Endothelial cell (in vitro differentiated cells): Measurements from ENCODE around the gene VCX2. TPM values are rescaled to one million over a fixed set of nuclear protein-coding genes. Genes with fewer than 3 reads are reported as not detected.

Experiments used
- DNase-seq: peaks from one replicate; pipeline ENCODE4 v3.0.0; 2021; ENCODE audit warnings: low spot score
- H3K27ac Mint-ChIP-seq: one replicate; pipeline ENCODE4 v1.8.0; 2021; ENCODE audit warnings: mixed read lengths, inconsistent platforms; ENCODE audit not compliant: unreplicated experiment
- H3K27me3 Mint-ChIP-seq: one replicate; pipeline ENCODE4 v1.8.0; 2021; ENCODE audit warnings: mild to moderate bottlenecking, moderate library complexity, mixed read lengths, inconsistent platforms; ENCODE audit not compliant: unreplicated experiment
- H3K36me3 Mint-ChIP-seq: one replicate; pipeline ENCODE4 v1.8.0; 2021; ENCODE audit warnings: mild to moderate bottlenecking, low read depth, mixed read lengths, inconsistent platforms; ENCODE audit not compliant: unreplicated experiment
- H3K4me1 Mint-ChIP-seq: one replicate; pipeline ENCODE4 v1.8.0; 2021; ENCODE audit warnings: mild to moderate bottlenecking, mixed read lengths, inconsistent platforms; ENCODE audit not compliant: unreplicated experiment
- H3K4me3 Mint-ChIP-seq: one replicate; pipeline ENCODE4 v1.8.0; 2021; ENCODE audit warnings: mild to moderate bottlenecking, mixed read lengths, inconsistent platforms; ENCODE audit not compliant: unreplicated experiment
- H3K9me3 Mint-ChIP-seq: one replicate; pipeline ENCODE4 v1.8.0; 2021; ENCODE audit warnings: mixed read lengths, inconsistent platforms; ENCODE audit not compliant: unreplicated experiment
- total RNA-seq: library from RNA; stranded (reverse); fragmentation: NEBNext Ultra II Directional; extraction: Animal tissue kit (Norgen Biotek cat#: 25700); gene quantifications from one replicate; pipeline ENCODE4 v1.2.1, GENCODE V29; 2021; ENCODE audit not compliant: unreplicated experiment
- TF ChIP-seq, protein P1 (sequence below): fragments of 200-600 bp; sonication (generic); IDR thresholded peaks from one replicate; pipeline ENCODE4 v1.5.0; 2021; ENCODE audit warnings: antibody characterized with exemption; ENCODE audit not compliant: unreplicated experiment

The VCX2 gene
- total RNA-seq, 1 donor from 2014 or later = not detected

DNA sequence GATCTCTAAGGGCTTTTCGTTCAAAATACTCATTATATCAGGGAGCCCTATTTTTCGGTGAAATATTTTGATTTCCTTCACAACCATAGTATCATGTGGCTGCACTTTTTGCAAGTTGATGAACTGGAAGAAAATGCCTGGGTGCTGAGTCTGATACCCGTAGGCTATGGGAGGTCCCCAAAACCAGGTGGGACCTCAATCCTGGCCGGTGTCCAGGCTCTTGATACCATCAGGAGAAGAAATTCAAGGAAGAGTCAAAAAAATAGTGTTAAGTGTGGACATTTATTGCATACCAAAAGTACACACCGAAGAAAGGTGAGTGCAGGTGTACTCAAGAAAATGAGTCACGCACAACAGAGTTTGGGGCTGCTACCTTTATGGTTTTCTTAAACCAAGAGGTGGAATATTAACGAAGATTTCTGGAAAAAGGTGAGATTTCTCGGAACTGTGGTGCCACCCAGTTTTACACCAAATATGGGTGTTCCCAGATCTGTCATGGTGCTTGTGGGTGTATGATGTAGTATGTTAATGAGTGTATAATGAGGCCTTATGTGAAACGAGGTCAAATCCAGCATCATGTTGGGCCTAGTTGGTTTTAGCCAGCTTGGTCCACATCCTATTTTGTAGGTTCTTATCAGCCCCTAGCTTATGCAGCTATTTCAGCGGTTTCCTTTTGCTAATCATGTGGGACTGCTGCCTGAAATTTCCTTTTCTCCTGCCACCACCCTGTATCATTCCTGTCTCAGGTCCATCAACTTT, 29.9 kb downstream of the VCX2 start:
- Mint-ChIP-seq H3K4me1 (no peaks in the 10 kb centered on the region), H3K27ac (no peak overlapping the region), H3K27me3 (no peaks in the 10 kb centered on the region), H3K4me3 (no peak overlapping the region), H3K9me3 (no peaks in the 10 kb centered on the region), H3K36me3 (no peaks in the 10 kb centered on the region)
- DNase-seq = no peak
- TF ChIP-seq, protein P1, sequence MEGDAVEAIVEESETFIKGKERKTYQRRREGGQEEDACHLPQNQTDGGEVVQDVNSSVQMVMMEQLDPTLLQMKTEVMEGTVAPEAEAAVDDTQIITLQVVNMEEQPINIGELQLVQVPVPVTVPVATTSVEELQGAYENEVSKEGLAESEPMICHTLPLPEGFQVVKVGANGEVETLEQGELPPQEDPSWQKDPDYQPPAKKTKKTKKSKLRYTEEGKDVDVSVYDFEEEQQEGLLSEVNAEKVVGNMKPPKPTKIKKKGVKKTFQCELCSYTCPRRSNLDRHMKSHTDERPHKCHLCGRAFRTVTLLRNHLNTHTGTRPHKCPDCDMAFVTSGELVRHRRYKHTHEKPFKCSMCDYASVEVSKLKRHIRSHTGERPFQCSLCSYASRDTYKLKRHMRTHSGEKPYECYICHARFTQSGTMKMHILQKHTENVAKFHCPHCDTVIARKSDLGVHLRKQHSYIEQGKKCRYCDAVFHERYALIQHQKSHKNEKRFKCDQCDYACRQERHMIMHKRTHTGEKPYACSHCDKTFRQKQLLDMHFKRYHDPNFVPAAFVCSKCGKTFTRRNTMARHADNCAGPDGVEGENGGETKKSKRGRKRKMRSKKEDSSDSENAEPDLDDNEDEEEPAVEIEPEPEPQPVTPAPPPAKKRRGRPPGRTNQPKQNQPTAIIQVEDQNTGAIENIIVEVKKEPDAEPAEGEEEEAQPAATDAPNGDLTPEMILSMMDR = no peak

DNA sequence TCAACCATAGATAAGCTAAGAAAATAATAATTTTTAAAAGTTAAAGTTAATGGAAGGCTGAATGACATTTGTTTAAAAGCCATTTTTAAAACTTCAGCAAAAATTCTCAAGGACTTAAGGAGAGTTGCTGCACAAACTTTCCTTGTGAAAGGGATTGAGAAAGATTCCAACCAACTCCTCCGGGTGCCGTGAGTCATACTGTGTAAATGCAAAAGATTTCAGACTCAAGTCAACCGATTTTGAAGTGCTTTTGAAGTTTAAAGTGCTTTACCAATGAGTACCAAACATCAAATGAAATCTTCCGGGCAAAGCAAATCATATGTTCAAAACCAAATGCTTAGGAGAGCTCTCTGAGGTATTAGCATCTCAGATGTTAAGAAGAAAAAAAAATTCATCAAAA, 31.4 kb downstream of the VCX2 start:
- H3K4me3 Mint-ChIP-seq = no peak overlapping the region
- no peak overlapping the region for H3K27ac Mint-ChIP-seq
- no peaks in the 10 kb centered on the region for H3K4me1 Mint-ChIP-seq
- TF ChIP-seq, protein P1 = no peak
- no peak for DNase-seq
- H3K9me3 Mint-ChIP-seq = no peaks in the 10 kb centered on the region
- no peaks in the 10 kb centered on the region for H3K27me3 Mint-ChIP-seq
- no peaks in the 10 kb centered on the region for H3K36me3 Mint-ChIP-seq

DNA sequence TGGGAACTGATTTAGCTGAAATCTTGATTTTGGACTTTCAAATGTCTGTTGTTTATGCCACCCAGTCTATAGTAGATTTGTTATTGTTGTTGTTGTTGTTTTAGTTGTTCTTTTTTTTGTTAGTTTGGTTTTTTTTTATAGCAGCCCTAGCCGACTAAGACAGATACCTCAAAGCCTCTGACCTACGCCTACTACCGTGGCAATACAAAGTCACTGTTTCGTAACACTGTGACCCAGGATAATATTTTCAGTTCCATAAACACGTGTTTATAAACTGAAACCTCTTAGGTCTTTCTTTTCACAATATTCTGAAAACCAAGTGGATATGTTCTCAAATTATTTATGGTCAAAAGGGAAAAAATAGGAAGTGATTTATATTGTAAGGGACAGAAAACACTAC, 32.8 kb downstream of the VCX2 start:
- no peak for DNase-seq

DNA sequence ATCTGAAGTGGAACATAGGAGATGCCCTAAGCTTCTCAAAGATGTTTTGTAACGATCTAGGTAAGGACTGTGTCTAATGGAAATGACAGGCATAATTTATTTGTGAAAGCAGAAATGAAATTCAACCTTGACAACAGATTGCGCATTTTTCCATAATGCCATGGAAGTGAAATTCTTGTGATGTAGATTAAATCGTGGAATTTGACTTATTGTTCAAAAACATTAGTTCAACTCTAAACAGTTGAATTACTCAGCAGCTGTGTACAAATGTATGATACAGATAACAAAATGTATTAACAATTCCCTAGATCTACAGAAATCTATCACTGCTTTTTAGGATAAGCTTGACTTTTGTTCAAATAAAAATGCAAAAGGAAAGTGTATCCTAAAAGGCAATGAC, 44.4 kb downstream of the VCX2 start:
- H3K9me3 Mint-ChIP-seq = no peaks in the 10 kb centered on the region
- no peak overlapping the region for H3K4me3 Mint-ChIP-seq
- TF ChIP-seq, protein P1 = no peak
- DNase-seq = no peak
- peaks cover 1% of the 10 kb centered on the region for H3K27me3 Mint-ChIP-seq
- no peak overlapping the region for H3K27ac Mint-ChIP-seq
- no peaks in the 10 kb centered on the region for H3K36me3 Mint-ChIP-seq
- H3K4me1 Mint-ChIP-seq = no peaks in the 10 kb centered on the region

More for the DNA sequence above, 32.8 kb downstream of the VCX2 start:
- TF ChIP-seq, protein P1 = no peak
- H3K9me3 Mint-ChIP-seq = no peaks in the 10 kb centered on the region
- no peak overlapping the region for H3K4me3 Mint-ChIP-seq
- no peaks in the 10 kb centered on the region for H3K36me3 Mint-ChIP-seq
- H3K27me3 Mint-ChIP-seq = no peaks in the 10 kb centered on the region
- H3K4me1 Mint-ChIP-seq = no peaks in the 10 kb centered on the region
- no peak overlapping the region for H3K27ac Mint-ChIP-seq

DNA sequence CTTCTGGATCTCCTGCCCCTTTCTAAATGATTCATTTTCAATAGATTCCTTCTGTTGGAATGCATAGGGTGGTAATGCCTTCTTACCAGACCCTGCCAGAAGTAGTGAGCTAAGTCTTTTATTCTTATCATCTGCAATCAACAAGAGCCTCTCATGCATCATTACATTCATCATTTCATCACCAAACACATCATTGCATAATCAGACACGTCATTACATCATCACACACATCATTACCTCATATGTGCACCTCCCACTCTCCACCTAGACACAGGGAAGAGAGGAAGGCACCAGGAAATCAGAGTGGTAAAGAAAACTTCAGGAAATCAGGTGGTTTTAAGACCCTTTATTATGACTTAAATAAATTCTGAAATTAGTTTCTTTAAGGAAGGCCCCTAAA, 45.0 kb downstream of the VCX2 start:
- TF ChIP-seq, protein P1 = no peak
- H3K27me3 Mint-ChIP-seq = peaks cover 1% of the 10 kb centered on the region
- no peaks in the 10 kb centered on the region for H3K9me3 Mint-ChIP-seq
- H3K4me1 Mint-ChIP-seq = no peaks in the 10 kb centered on the region
- H3K27ac Mint-ChIP-seq = no peak overlapping the region
- H3K4me3 Mint-ChIP-seq = no peak overlapping the region
- H3K36me3 Mint-ChIP-seq = no peaks in the 10 kb centered on the region
- no peak for DNase-seq
